H9 (cell line): Measurements from ENCODE around the gene ARPP21. TPM values are rescaled to one million over a fixed set of nuclear protein-coding genes. Genes with fewer than 3 reads are reported as not detected.

ENCODE experiments used
- DNase-seq: peaks from one replicate; pipeline ENCODE4 v3.0.0-alpha.2; 2017
- H2AFZ ChIP-seq: one replicate; pipeline ENCODE4 v1.6.1; 2013; ENCODE audit warnings: mild to moderate bottlenecking, low read length, control low read depth, moderate library complexity
- H2AK5ac ChIP-seq: 2 replicates; pipeline ENCODE4 v1.6.1; 2013; ENCODE audit warnings: low read length, control low read depth, mixed read lengths; ENCODE audit not compliant: insufficient read length
- H2BK120ac ChIP-seq: one replicate; pipeline ENCODE4 v1.6.1; 2013; ENCODE audit warnings: low read depth, mild to moderate bottlenecking, low read length, control low read depth, inconsistent platforms; ENCODE audit not compliant: poor library complexity, severe bottlenecking
- H2BK12ac ChIP-seq: 2 replicates; pipeline ENCODE4 v1.6.1; 2013; ENCODE audit warnings: low read length, control low read depth, mixed read lengths, low read depth; ENCODE audit not compliant: insufficient read length
- H2BK15ac ChIP-seq: 2 replicates; pipeline ENCODE4 v1.6.1; 2013; ENCODE audit warnings: low read depth, low read length, control low read depth
- H2BK20ac ChIP-seq: one replicate; pipeline ENCODE4 v1.6.1; 2013; ENCODE audit warnings: low read depth, mild to moderate bottlenecking, low read length, control low read depth, inconsistent platforms; ENCODE audit not compliant: poor library complexity, severe bottlenecking
- H2BK5ac ChIP-seq: 2 replicates; pipeline ENCODE4 v1.6.1; 2013; ENCODE audit warnings: low read length, control low read depth, mixed read lengths; ENCODE audit not compliant: insufficient read length
- H3K14ac ChIP-seq: 2 replicates; pipeline ENCODE4 v1.6.1; 2013; ENCODE audit warnings: low read length, control low read depth; ENCODE audit not compliant: insufficient read depth
- H3K18ac ChIP-seq: 2 replicates; pipeline ENCODE4 v1.6.1; 2013; ENCODE audit warnings: low read depth, mild to moderate bottlenecking, mixed read lengths, low read length, control low read depth; ENCODE audit not compliant: insufficient read length
- H3K23ac ChIP-seq: 2 replicates; pipeline ENCODE4 v1.6.1; 2013; ENCODE audit warnings: low read length, control low read depth, mixed read lengths, low read depth; ENCODE audit not compliant: insufficient read length
- H3K23me2 ChIP-seq: 2 replicates; pipeline ENCODE4 v1.6.1; 2013; ENCODE audit warnings: low read depth, mild to moderate bottlenecking, mixed read lengths, low read length, control low read depth; ENCODE audit not compliant: insufficient read length, poor library complexity, severe bottlenecking
- H3K27ac ChIP-seq: 2 replicates; pipeline ENCODE4 v1.5.1; 2013; ENCODE audit warnings: low read length, control low read depth, mixed read lengths, low read depth; ENCODE audit not compliant: insufficient read length
- H3K27me3 ChIP-seq: 2 replicates; pipeline ENCODE4 v1.6.1; 2013; ENCODE audit warnings: low read length, control low read depth, inconsistent platforms; ENCODE audit not compliant: insufficient read depth
- H3K4ac ChIP-seq: 2 replicates; pipeline ENCODE4 v1.6.1; 2013; ENCODE audit warnings: low read depth, mild to moderate bottlenecking, control low read depth, inconsistent platforms, low read length, moderate library complexity
- H3K4me1 ChIP-seq: 2 replicates; pipeline ENCODE4 v1.6.1; 2013; ENCODE audit warnings: low read length, control low read depth, inconsistent platforms; ENCODE audit not compliant: insufficient read depth
- H3K4me2 ChIP-seq: 2 replicates; pipeline ENCODE4 v1.6.1; 2013; ENCODE audit warnings: low read length, control low read depth, mixed read lengths; ENCODE audit not compliant: insufficient read length, insufficient read depth
- H3K56ac ChIP-seq: 2 replicates; pipeline ENCODE4 v1.6.1; 2013; ENCODE audit warnings: low read depth, mild to moderate bottlenecking, mixed read lengths, low read length, control low read depth; ENCODE audit not compliant: insufficient read length
- H3K79me1 ChIP-seq: 2 replicates; pipeline ENCODE4 v1.6.1; 2013; ENCODE audit warnings: low read depth, mild to moderate bottlenecking, moderate library complexity, low read length, control low read depth, inconsistent platforms; ENCODE audit not compliant: insufficient read depth, poor library complexity, severe bottlenecking
- H3K79me2 ChIP-seq: 2 replicates; pipeline ENCODE4 v1.6.1; 2013; ENCODE audit warnings: low read length, control low read depth, inconsistent platforms; ENCODE audit not compliant: insufficient read depth
- H3K9ac ChIP-seq: 2 replicates; pipeline ENCODE4 v1.6.1; 2013; ENCODE audit warnings: low read length, control low read depth, mixed read lengths; ENCODE audit not compliant: insufficient read length; ENCODE audit errors: extremely low read depth
- H3K9me3 ChIP-seq: one replicate; pipeline ENCODE4 v1.6.1; 2013; ENCODE audit warnings: low read depth, low read length, inconsistent platforms; ENCODE audit not compliant: control insufficient read depth
- H3T11ph ChIP-seq: one replicate; pipeline ENCODE4 v1.6.1; 2013; ENCODE audit warnings: mild to moderate bottlenecking, low read length, control low read depth, inconsistent platforms
- H4K20me1 ChIP-seq: one replicate; pipeline ENCODE4 v1.6.1; 2013; ENCODE audit not compliant: control insufficient read depth, insufficient read length, insufficient read depth
- H4K5ac ChIP-seq: 2 replicates; pipeline ENCODE4 v1.6.1; 2013; ENCODE audit warnings: low read depth, mild to moderate bottlenecking, mixed read lengths, low read length, control low read depth; ENCODE audit not compliant: insufficient read length
- H4K8ac ChIP-seq: replicated peaks from 2 replicates; pipeline ENCODE4 v1.6.1; 2013; ENCODE audit warnings: low read length, control low read depth, mixed read lengths, low read depth; ENCODE audit not compliant: insufficient read length
- H4K91ac ChIP-seq: 2 replicates; pipeline ENCODE4 v1.6.1; 2013; ENCODE audit warnings: low read depth, mild to moderate bottlenecking, moderate library complexity, mixed read lengths, low read length, control low read depth; ENCODE audit not compliant: insufficient read length
- H3K27ac Mint-ChIP-seq, 3 experiments: 2 replicates in 2 of 3; 3 replicates in 1 of 3; pipeline ENCODE4 v1.8.0; 2020 to 2021; ENCODE audit warnings: mixed read lengths in 3 of 3, mild to moderate bottlenecking in 1 of 3, moderate library complexity in 1 of 3
- H3K27me3 Mint-ChIP-seq: 2 replicates; pipeline ENCODE4 v1.8.0; 2021; ENCODE audit warnings: low read depth, mild to moderate bottlenecking, moderate library complexity, mixed read lengths
- H3K36me3 Mint-ChIP-seq, 3 experiments: 2 replicates in 2 of 3; 3 replicates in 1 of 3; pipeline ENCODE4 v1.8.0; 2020 to 2021; ENCODE audit warnings: low read depth in 3 of 3, mixed read lengths in 3 of 3; ENCODE audit not compliant: insufficient read depth in 1 of 3
- H3K4me1 Mint-ChIP-seq, 2 experiments: 2 replicates each; pipeline ENCODE4 v1.8.0; 2020; ENCODE audit warnings: mixed read lengths in 2 of 2
- H3K4me3 Mint-ChIP-seq, 2 experiments: 2 replicates in 1 of 2; 3 replicates in 1 of 2; pipeline ENCODE4 v1.8.0; 2020 to 2021; ENCODE audit warnings: mild to moderate bottlenecking in 2 of 2, mixed read lengths in 2 of 2, moderate library complexity in 1 of 2
- H3K9me3 Mint-ChIP-seq, 2 experiments: 2 replicates in 1 of 2; 3 replicates in 1 of 2; pipeline ENCODE4 v1.8.0; 2020; ENCODE audit warnings: mild to moderate bottlenecking in 2 of 2, mixed read lengths in 2 of 2, moderate library complexity in 1 of 2
- WGBS: extraction: QIAGEN DNeasy Blood & Tissue Kit; methylation state at CpG from one replicate; pipeline ENCODE4 v1.1.7; 2013; ENCODE audit warnings: missing lambda C conversion rate, low lambda C conversion rate, mixed read lengths; ENCODE audit not compliant: insufficient read length; ENCODE audit errors: extremely low coverage; 5-methylcytosine and 5-hydroxymethylcytosine counted together
- total RNA-seq: library from RNA; stranded (reverse); gene quantifications from 2 replicates; pipeline ENCODE4 v1.2.1, GENCODE V29; 2021
- TF ChIP-seq, protein P1 (sequence below): fragments of 200-600 bp; sonication (generic); conservative IDR thresholded peaks from 3 replicates; pipeline ENCODE4 v1.8.0; 2021; ENCODE audit warnings: antibody characterized with exemption, mild to moderate bottlenecking

ARPP21 gene
- total RNA-seq, 1 experiment from 2014 or later = not detected

DNA sequence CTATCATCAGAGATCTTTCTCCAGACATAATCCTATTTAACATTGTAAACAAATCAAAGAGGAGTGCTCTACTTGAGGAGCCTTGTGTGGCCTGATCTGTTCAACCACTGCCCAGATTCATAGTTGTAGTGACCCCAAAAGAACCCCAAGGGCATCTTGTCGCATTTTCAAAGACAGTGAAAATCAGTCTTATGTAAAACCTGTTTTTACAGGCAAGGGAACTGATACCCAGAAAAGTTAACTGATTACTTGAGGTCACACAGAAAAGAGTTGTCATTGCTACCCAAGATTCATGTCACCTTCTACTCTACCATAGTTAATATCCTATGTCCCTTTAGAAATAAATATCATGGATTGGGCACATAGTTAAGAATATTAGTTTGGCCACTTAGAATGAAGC, 40.5 kb upstream of the ARPP21 start:
- no peaks in the 10 kb centered on the region for H3K36me3 Mint-ChIP-seq
- no CpG with 5 or more reads among the region's 1 CpG for WGBS
- no peaks in the 10 kb centered on the region for H3K9me3 ChIP-seq

More for the DNA sequence above, 40.5 kb upstream of the ARPP21 start:
- H3K27ac Mint-ChIP-seq = no peak overlapping the region
- Histone ChIP-seq H3K79me1 (no peaks in the 10 kb centered on the region), H4K5ac (no peak overlapping the region), H4K8ac (no peak overlapping the region), H3K27ac (no peak overlapping the region), H2AFZ (no peak overlapping the region), H3K23me2 (no peaks in the 10 kb centered on the region), H3K4me1 (no peaks in the 10 kb centered on the region; the same call in 1 of the 2 replicates), H3K27me3 (no peaks in the 10 kb centered on the region), H3K56ac (no peak overlapping the region), H3K4ac (no peak overlapping the region), H4K20me1 (no peaks in the 10 kb centered on the region), H2AK5ac (no peak overlapping the region), H3K4me2 (no peak overlapping the region), H3K18ac (no peak overlapping the region), H3T11ph (no peak overlapping the region), H3K14ac (no peak overlapping the region), H2BK20ac (no peak overlapping the region), H2BK12ac (no peak overlapping the region), H3K79me2 (no peaks in the 10 kb centered on the region), H4K91ac (no peak overlapping the region), H2BK5ac (no peak overlapping the region), H2BK15ac (no peak overlapping the region), H3K23ac (no peak overlapping the region), H3K9ac (no peak overlapping the region), H2BK120ac (no peak overlapping the region)
- TF ChIP-seq, protein P1, sequence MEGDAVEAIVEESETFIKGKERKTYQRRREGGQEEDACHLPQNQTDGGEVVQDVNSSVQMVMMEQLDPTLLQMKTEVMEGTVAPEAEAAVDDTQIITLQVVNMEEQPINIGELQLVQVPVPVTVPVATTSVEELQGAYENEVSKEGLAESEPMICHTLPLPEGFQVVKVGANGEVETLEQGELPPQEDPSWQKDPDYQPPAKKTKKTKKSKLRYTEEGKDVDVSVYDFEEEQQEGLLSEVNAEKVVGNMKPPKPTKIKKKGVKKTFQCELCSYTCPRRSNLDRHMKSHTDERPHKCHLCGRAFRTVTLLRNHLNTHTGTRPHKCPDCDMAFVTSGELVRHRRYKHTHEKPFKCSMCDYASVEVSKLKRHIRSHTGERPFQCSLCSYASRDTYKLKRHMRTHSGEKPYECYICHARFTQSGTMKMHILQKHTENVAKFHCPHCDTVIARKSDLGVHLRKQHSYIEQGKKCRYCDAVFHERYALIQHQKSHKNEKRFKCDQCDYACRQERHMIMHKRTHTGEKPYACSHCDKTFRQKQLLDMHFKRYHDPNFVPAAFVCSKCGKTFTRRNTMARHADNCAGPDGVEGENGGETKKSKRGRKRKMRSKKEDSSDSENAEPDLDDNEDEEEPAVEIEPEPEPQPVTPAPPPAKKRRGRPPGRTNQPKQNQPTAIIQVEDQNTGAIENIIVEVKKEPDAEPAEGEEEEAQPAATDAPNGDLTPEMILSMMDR = no peak
- no peak overlapping the region for H3K4me3 Mint-ChIP-seq
- H3K9me3 Mint-ChIP-seq = no peaks in the 10 kb centered on the region; a peak in 1 of 5 replicates
- no peak for DNase-seq
- H3K4me1 Mint-ChIP-seq = peaks cover 13 to 23% of the 10 kb centered on the region in 2 experiments
- H3K27me3 Mint-ChIP-seq = no peaks in the 10 kb centered on the region
